Mammary epithelial cell (primary cell): ENCODE measurements around the gene PDE9A.

Source experiments
- CTCF ChIP-seq, 2 donors: IDR thresholded peaks in 1 of 2; conservative IDR thresholded peaks in 1 of 2; 2 replicates each; pipeline ENCODE4 v1.5.1; 2011 to 2012; ENCODE audit warnings: inconsistent platforms in 2 of 2, low read length in 2 of 2, mild to moderate bottlenecking in 2 of 2, control low read depth in 1 of 2, low read depth in 1 of 2; ENCODE audit not compliant: insufficient read depth in 1 of 2; ENCODE audit errors: extremely low read depth in 1 of 2
- EZH2 ChIP-seq: IDR thresholded peaks from 2 replicates; pipeline ENCODE4 v1.6.1; 2012; ENCODE audit warnings: low read length, inconsistent platforms, borderline replicate concordance

- TF ChIP-seq CTCF (conservative IDR thresholded peaks at IDR 0.05 in 1 of 2, IDR thresholded peaks at IDR 0.05 in 1 of 2; ENCODE audit: extremely low read depth in 1 of 2, insufficient read depth in 1 of 2, low read depth in 1 of 2, low read length in 2 of 2), result no peak
- TF ChIP-seq EZH2, result no peak
Measured at GRCh38 chr21:42695697-42696380, 42.4 kb downstream of the PDE9A start.
